Tibial nerve (tissue), 4 donors: Measurements from ENCODE around the gene ELP4. TPM values are rescaled to one million over a fixed set of nuclear protein-coding genes. Genes with fewer than 3 reads are reported as not detected.

ENCODE experiments used
- DNase-seq, 2 donors: peaks; one replicate each; pipeline ENCODE4 v3.0.0-alpha.2; 2019; ENCODE audit warnings: low spot score in 2 of 2
- H3K27ac ChIP-seq, 4 donors: fragments of 200-600 bp; sonication (generic) in 3 of 4; one replicate each; pipeline ENCODE4 v1.5.1; 2017 to 2019; ENCODE audit warnings: mild to moderate bottlenecking in 1 of 4
- H3K27me3 ChIP-seq, 2 donors: fragments of 200-600 bp; sonication (generic) in 1 of 2; one replicate each; pipeline versions ENCODE4 v1.5.1 to v1.6.0; 2017 to 2019
- H3K36me3 ChIP-seq, 3 donors: fragments of 200-600 bp; sonication (generic); one replicate each; pipeline ENCODE4 v1.5.1; 2018 to 2019
- H3K4me1 ChIP-seq, 4 donors: fragments of 200-600 bp; sonication (generic) in 3 of 4; one replicate each; pipeline ENCODE4 v1.5.1; 2017 to 2019
- H3K4me3 ChIP-seq, 4 donors: fragments of 200-600 bp; sonication (generic) in 3 of 4; one replicate each; pipeline ENCODE4 v1.5.1; 2017 to 2019; ENCODE audit warnings: mild to moderate bottlenecking in 1 of 4, moderate library complexity in 1 of 4
- H3K9me3 ChIP-seq, 4 donors: fragments of 200-600 bp; sonication (generic) in 3 of 4; one replicate each; pipeline ENCODE4 v1.5.1; 2017 to 2019
- CTCF ChIP-seq, 5 experiments: fragments of 200-600 bp in 3 of 5; fragments of 450-650 bp in 2 of 5; sonication (generic) in 3 of 5; IDR thresholded peaks; one replicate each; pipeline ENCODE4 v1.5.1; 2016 to 2019; ENCODE audit warnings: antibody characterized with exemption in 5 of 5, mild to moderate bottlenecking in 3 of 5, moderate library complexity in 2 of 5
- EP300 ChIP-seq, 2 donors: sonication (generic); formaldehyde crosslinking; IDR thresholded peaks; one replicate each; pipeline ENCODE4 v1.6.1; 2017; ENCODE audit warnings: antibody characterized with exemption in 2 of 2, mild to moderate bottlenecking in 1 of 2
- POLR2A ChIP-seq, 2 donors: fragments of 450-650 bp; IDR thresholded peaks; one replicate each; pipeline ENCODE4 v1.6.1; 2017; ENCODE audit warnings: antibody characterized with exemption in 2 of 2, mild to moderate bottlenecking in 2 of 2, moderate library complexity in 2 of 2
- WGBS, 2 donors: methylation state at CpG; one replicate each; pipeline ENCODE4 v1.1.5; 2018; 5-methylcytosine and 5-hydroxymethylcytosine counted together
- total RNA-seq, 4 donors: library from RNA; depleted of rRNA; stranded (reverse); fragments of >200 nt; gene quantifications; one replicate each; pipeline ENCODE4 v1.1.0, GENCODE V29; 2016

Gene ELP4
- total RNA-seq, 4 donors from 2014 or later = 19.2 to 32.1 (median 29.7) TPM

DNA sequence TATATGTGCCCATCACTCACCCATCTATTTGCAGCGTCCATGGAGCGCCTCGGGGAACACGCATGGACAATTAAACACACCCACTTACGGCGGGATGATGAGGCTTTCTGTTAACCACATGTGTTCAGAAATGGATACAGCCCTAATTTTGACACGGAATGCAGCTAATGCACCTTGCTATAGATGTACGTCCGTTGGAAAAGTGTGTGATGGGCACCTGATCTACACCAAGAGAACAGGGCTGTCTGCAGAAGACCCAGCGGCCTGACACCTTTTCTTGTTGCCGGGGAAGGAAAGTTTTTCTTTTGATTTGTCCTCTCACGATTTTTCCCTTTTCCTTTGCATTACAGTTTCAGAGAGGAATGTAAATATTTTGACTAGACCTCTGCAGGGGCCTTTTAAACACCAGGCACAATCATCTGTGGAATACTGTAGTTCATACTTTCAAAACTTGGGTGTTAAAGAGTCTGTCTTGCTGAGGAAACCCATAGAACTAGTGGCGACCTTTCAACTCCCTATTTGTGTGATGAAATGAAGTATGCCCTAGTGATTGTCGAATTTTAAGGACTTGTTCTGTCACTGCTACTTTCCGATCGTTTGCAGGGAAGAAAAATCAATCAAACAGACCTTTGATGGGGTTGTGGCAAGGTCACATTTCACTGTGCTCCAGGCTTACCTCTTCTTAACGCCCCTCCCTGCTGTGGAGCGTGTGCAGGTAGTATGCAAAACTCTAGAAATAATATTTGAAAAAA lies 318.1 kb downstream of the ELP4 start:
- no peak for TF ChIP-seq CTCF (IDR thresholded peaks at IDR 0.05)
- no peak for TF ChIP-seq EP300 (IDR thresholded peaks at IDR 0.05)
- no peak for TF ChIP-seq POLR2A (IDR thresholded peaks at IDR 0.05)
- peaks cover 2 to 93% of the 10 kb centered on the region in 2 donors for H3K27me3 ChIP-seq
- no peaks in the 10 kb centered on the region for H3K9me3 ChIP-seq
- DNase-seq = no peak
- H3K4me1 ChIP-seq = peaks cover 0 to 31% (median 0%) of the 10 kb centered on the region in 4 donors
- WGBS, 2 donors = 9% methylated on average over 18 of the region's 18 CpGs
- no peak overlapping the region for H3K4me3 ChIP-seq
- H3K36me3 ChIP-seq = no peaks in the 10 kb centered on the region
- no peak overlapping the region for H3K27ac ChIP-seq

GRCh38 chr11:31828217-31828616 lies 318.6 kb downstream of the ELP4 start:
- no peak overlapping the region for H3K27ac ChIP-seq
- H3K9me3 ChIP-seq = no peaks in the 10 kb centered on the region
- H3K36me3 ChIP-seq = no peaks in the 10 kb centered on the region
- no peak for DNase-seq
- H3K4me3 ChIP-seq = no peak overlapping the region
- TF ChIP-seq EP300 (IDR thresholded peaks at IDR 0.05) (no peak), CTCF (IDR thresholded peaks at IDR 0.05) (no peak), POLR2A (IDR thresholded peaks at IDR 0.05) (no peak)
- WGBS, 2 donors = 26 to 29% methylated on average over 7 of the region's 7 CpGs
- H3K27me3 ChIP-seq = peaks cover 2 to 93% of the 10 kb centered on the region in 2 donors
- H3K4me1 ChIP-seq = peaks cover 0 to 31% (median 0%) of the 10 kb centered on the region in 4 donors

DNA sequence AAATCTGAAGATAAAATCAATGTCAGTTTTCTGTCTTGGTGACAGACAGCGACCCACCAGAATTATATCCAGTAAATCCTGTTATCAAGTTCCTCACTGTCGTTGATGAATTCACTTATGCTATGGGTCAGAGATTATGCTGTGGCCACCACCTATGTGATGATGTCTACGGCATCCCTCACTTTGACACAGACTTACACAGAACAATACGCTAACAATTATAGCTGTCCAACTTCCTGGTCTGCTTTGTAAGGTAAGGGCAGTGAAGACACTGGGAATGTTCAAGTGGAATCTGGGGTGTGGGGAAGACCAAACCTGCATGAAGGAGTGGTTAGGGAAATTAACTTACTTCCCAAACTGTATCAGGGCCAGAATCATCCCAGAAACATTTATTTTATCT lies 320.8 kb downstream of the ELP4 start:
- WGBS, 2 donors = 81 to 90% methylated on average over 4 of the region's 4 CpGs
- Histone ChIP-seq H3K36me3 (no peaks in the 10 kb centered on the region), H3K4me1 (peaks cover 0 to 21% (median 0%) of the 10 kb centered on the region in 4 donors), H3K27ac (no peak overlapping the region), H3K27me3 (peaks cover 0 to 85% of the 10 kb centered on the region in 2 donors), H3K9me3 (no peaks in the 10 kb centered on the region), H3K4me3 (no peak overlapping the region)
- TF ChIP-seq EP300 (IDR thresholded peaks at IDR 0.05) (no peak), POLR2A (IDR thresholded peaks at IDR 0.05) (no peak), CTCF (IDR thresholded peaks at IDR 0.05) (no peak)
- DNase-seq = no peak

GRCh38 chr11:31834237-31834636 lies 324.7 kb downstream of the ELP4 start:
- H3K36me3 ChIP-seq = no peaks in the 10 kb centered on the region
- H3K4me1 ChIP-seq = no peaks in the 10 kb centered on the region
- TF ChIP-seq CTCF (IDR thresholded peaks at IDR 0.05) (no peak), EP300 (IDR thresholded peaks at IDR 0.05) (no peak), POLR2A (IDR thresholded peaks at IDR 0.05) (no peak)
- H3K4me3 ChIP-seq = no peak overlapping the region
- H3K9me3 ChIP-seq = no peaks in the 10 kb centered on the region
- H3K27me3 ChIP-seq = peaks cover 0 to 84% of the 10 kb centered on the region in 2 donors
- H3K27ac ChIP-seq = no peak overlapping the region
- 34 to 42% methylated on average over 1 of the region's 1 CpG for WGBS, 2 donors
- DNase-seq = no peak

Other genes starting within 250 kb of the ELP4 start
- gene DCDC1, start 140.0 kb upstream of the ELP4 start, total RNA-seq = 1 to 10 TPM; 1.1 to 6.1 (median 1.9) TPM
- 10 to 100 TPM in 3 of 4 donors, 1 to 10 TPM in 1; 9.6 to 17.8 (median 14.3) TPM for gene DNAJC24, start 139.9 kb upstream of the ELP4 start, total RNA-seq
- 100 to 1,000 TPM in 1 of 4 donors, 10 to 100 TPM in 3; 22.5 to 119 (median 37.5) TPM for gene IMMP1L, start 145 bp upstream of the ELP4 start, total RNA-seq